ENCODE results near the gene DRC1.
"Not testable (repeated sequence)": the region's sequence is repeated elsewhere in the genome, so short reads cannot be mapped to it uniquely, and the experiment has no call there.

DNA sequence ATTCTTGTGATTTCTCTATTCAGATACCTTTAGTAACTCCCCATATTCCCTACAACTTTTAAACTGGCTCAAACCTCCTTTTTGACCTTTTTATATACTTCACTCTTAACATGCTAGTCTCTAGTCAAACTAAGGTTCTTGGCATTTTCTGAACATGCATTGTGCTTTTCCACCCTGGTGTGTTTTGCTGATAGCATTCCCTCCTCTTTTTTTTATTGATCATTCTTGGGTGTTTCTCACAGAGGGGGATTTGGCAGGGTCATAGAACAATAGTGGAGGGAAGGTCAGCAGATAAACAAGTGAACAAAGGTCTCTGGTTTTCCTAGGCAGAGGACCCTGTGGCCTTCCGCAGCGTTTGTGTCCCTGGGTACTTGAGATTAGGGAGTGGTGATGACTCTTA, 32.1 kb upstream of the DRC1 start:
- not testable (repeated sequence) for TF ChIP-seq CTCF (IDR thresholded peaks at IDR 0.05); POLR2A (IDR thresholded peaks at IDR 0.05); POLR2AphosphoS5 (IDR thresholded peaks at IDR 0.05; ENCODE audit: insufficient read depth in 1 of 2, low read depth in 1 of 2)

All from vagina (tissue), 2 donors.